Calu3 (cell line): ENCODE measurements around the gene DNHD1. TPM values are rescaled to one million over a fixed set of nuclear protein-coding genes. Genes with fewer than 3 reads are reported as not detected.

Experiments used
- BruUV-seq: library from RNA; stranded (reverse); fragments of 400-500 nt; replicated peaks from 2 replicates; lab custom pipeline; 2021; lab: Mats Ljungman, UMichigan
- CTCF ChIA-PET: fragments of 300-600 bp; sonication (Branson Sonifier 250); formaldehyde crosslinking; loops from one replicate; lab custom pipeline; 2022; ENCODE audit warnings: antibody characterized with exemption; lab: Charles Lee
- DNase-seq: peaks from one replicate; pipeline ENCODE4 v3.0.0; 2022
- H3K27ac Mint-ChIP-seq: one replicate; pipeline ENCODE4 v1.8.0; 2022; ENCODE audit warnings: mixed read lengths; ENCODE audit not compliant: unreplicated experiment
- H3K27me3 Mint-ChIP-seq: one replicate; pipeline ENCODE4 v1.8.0; 2022; ENCODE audit warnings: mixed read lengths; ENCODE audit not compliant: unreplicated experiment
- H3K36me3 Mint-ChIP-seq: one replicate; pipeline ENCODE4 v1.8.0; 2022; ENCODE audit warnings: mild to moderate bottlenecking, moderate library complexity, mixed read lengths; ENCODE audit not compliant: insufficient read depth, unreplicated experiment
- H3K4me1 Mint-ChIP-seq: one replicate; pipeline ENCODE4 v1.8.0; 2022; ENCODE audit warnings: mild to moderate bottlenecking, low read depth, mixed read lengths; ENCODE audit not compliant: unreplicated experiment
- H3K4me3 Mint-ChIP-seq: one replicate; pipeline ENCODE4 v1.8.0; 2022; ENCODE audit warnings: mild to moderate bottlenecking, low read depth, moderate library complexity, mixed read lengths; ENCODE audit not compliant: unreplicated experiment
- H3K9me3 Mint-ChIP-seq: one replicate; pipeline ENCODE4 v1.8.0; 2022; ENCODE audit warnings: low read depth, mixed read lengths; ENCODE audit not compliant: unreplicated experiment
- CTCF ChIP-seq: fragments of 200-600 bp; IDR thresholded peaks from one replicate; pipeline ENCODE4 v1.8.0; 2022; ENCODE audit warnings: antibody characterized with exemption; ENCODE audit not compliant: unreplicated experiment
- intact Hi-C: fragments of 100-400 bp; cut with micrococcal nuclease; formaldehyde crosslinking; loops from one replicate; pipeline ENCODE4 v1.10.0; 2022; ENCODE audit not compliant: unreplicated experiment
- total RNA-seq: library from RNA; stranded (reverse); gene quantifications from 2 replicates; pipeline ENCODE4 v1.2.3, GENCODE V29; 2022

DNHD1 gene
- total RNA-seq, 1 experiment from 2014 or later = 41.2 TPM

GRCh38 chr11:6596239-6596877 is 99.3 kb downstream of the DNHD1 start:
- BruUV-seq = no TSS peak
- DNase-seq = no peak
- intact Hi-C loops = no loop called here
- CTCF ChIA-PET = interaction anchor here (1.1 kb wide), 1 partner anchor 217 kb away, joined by 3 read pairs; no protein-coding TSS in a partner anchor
- H3K4me1 Mint-ChIP-seq = peaks cover under 1% of the 10 kb centered on the region
- H3K27me3 Mint-ChIP-seq = no peaks in the 10 kb centered on the region
- no peaks in the 10 kb centered on the region for H3K9me3 Mint-ChIP-seq
- peaks cover 10% of the 10 kb centered on the region for H3K36me3 Mint-ChIP-seq
- H3K4me3 Mint-ChIP-seq = no peak overlapping the region
- TF ChIP-seq CTCF = no peak
- H3K27ac Mint-ChIP-seq = no peak overlapping the region

GRCh38 chr11:6598555-6598954 is 101.5 kb downstream of the DNHD1 start:
- H3K27me3 Mint-ChIP-seq = no peaks in the 10 kb centered on the region
- no peak overlapping the region for H3K27ac Mint-ChIP-seq
- H3K9me3 Mint-ChIP-seq = no peaks in the 10 kb centered on the region
- H3K36me3 Mint-ChIP-seq = peaks cover 10% of the 10 kb centered on the region
- no TSS peak for BruUV-seq
- H3K4me3 Mint-ChIP-seq = no peak overlapping the region
- no peak for TF ChIP-seq CTCF
- intact Hi-C loops = no loop called here
- CTCF ChIA-PET = no interaction called here
- no peak for DNase-seq
- H3K4me1 Mint-ChIP-seq = peaks cover 10% of the 10 kb centered on the region

GRCh38 chr11:6599449-6599848 is 102.4 kb downstream of the DNHD1 start:
- CTCF ChIA-PET = interaction anchor here (0.7 kb wide), 1 partner anchor 13 kb away, joined by 3 read pairs; the partner anchor contains the start of gene TAF10

GRCh38 chr11:6599881-6600390 is 102.9 kb downstream of the DNHD1 start:
- H3K4me1 Mint-ChIP-seq = peaks cover 10% of the 10 kb centered on the region
- no peak for DNase-seq
- CTCF ChIA-PET = interaction anchor here (0.7 kb wide), 1 partner anchor 12 kb away, joined by 3 read pairs; the partner anchor contains the start of gene TAF10
- H3K27me3 Mint-ChIP-seq = no peaks in the 10 kb centered on the region
- no TSS peak for BruUV-seq
- H3K27ac Mint-ChIP-seq = no peak overlapping the region
- TF ChIP-seq CTCF = no peak
- H3K4me3 Mint-ChIP-seq = no peak overlapping the region
- H3K36me3 Mint-ChIP-seq = peaks cover 10% of the 10 kb centered on the region
- intact Hi-C loops = no loop called here
- H3K9me3 Mint-ChIP-seq = no peaks in the 10 kb centered on the region

More at GRCh38 chr11:6599449-6599848, 102.4 kb downstream of the DNHD1 start:
- BruUV-seq = no TSS peak
- Mint-ChIP-seq H3K36me3 (peaks cover 10% of the 10 kb centered on the region), H3K27me3 (no peaks in the 10 kb centered on the region), H3K4me1 (peaks cover 10% of the 10 kb centered on the region), H3K4me3 (no peak overlapping the region), H3K9me3 (no peaks in the 10 kb centered on the region), H3K27ac (no peak overlapping the region)
- intact Hi-C loops = no loop called here
- no peak for TF ChIP-seq CTCF
- no peak for DNase-seq
